Endothelial cell of umbilical vein (primary cell): ENCODE results near the gene SH2D3C. TPM values are rescaled to one million over a fixed set of nuclear protein-coding genes. Genes with fewer than 3 reads are reported as not detected.

Source experiments
- BruUV-seq: library from RNA; stranded (reverse); fragments of 400-500 nt; replicated peaks from 2 replicates; lab custom pipeline; 2021; lab: Mats Ljungman, UMichigan
- CTCF ChIA-PET: fragments of 300-600, 350-600 bp; sonication (Branson Sonifier 250); formaldehyde crosslinking; loops from one replicate; lab custom pipeline; 2021; ENCODE audit warnings: antibody characterized with exemption, inconsistent platforms; lab: Charles Lee
- POLR2A ChIA-PET: fragments of 300-600, 350-600 bp; sonication (Branson Sonifier 250); formaldehyde crosslinking; loops from one replicate; lab custom pipeline; 2021; ENCODE audit warnings: antibody characterized with exemption, inconsistent platforms; lab: Charles Lee
- DNase-seq: peaks from one replicate; pipeline ENCODE4 v3.0.0-alpha.2; 2011; ENCODE audit warnings: low read depth, low spot score
- FAIRE-seq: peaks from 2 replicates; lab custom pipeline; 2011; peaks lifted over from hg19 to GRCh38; lab: Jason Lieb, UNC
- H2AFZ ChIP-seq: 2 replicates; pipeline ENCODE4 v1.6.0; 2012; ENCODE audit warnings: low read depth, low read length, control low read depth, inconsistent platforms
- H3K27ac ChIP-seq: 2 replicates; pipeline ENCODE4 v1.5.1; 2011; ENCODE audit warnings: low read depth, mild to moderate bottlenecking, control low read depth, low read length, moderate library complexity; ENCODE audit not compliant: insufficient read depth
- H3K27me3 ChIP-seq, 2 experiments: 2 replicates each; pipeline versions ENCODE4 v1.6.0 to v1.6.1; 2011; ENCODE audit warnings: low read length in 2 of 2, mixed read lengths in 1 of 2; ENCODE audit not compliant: control insufficient read depth in 2 of 2, insufficient read depth in 2 of 2
- H3K36me3 ChIP-seq, 2 experiments: 2 replicates in 1 of 2; 3 replicates in 1 of 2; pipeline ENCODE4 v1.5.1; 2011; ENCODE audit warnings: low read length in 2 of 2, mild to moderate bottlenecking in 1 of 2, moderate library complexity in 1 of 2; ENCODE audit not compliant: control insufficient read depth in 2 of 2, insufficient read depth in 2 of 2; ENCODE audit errors: extremely low read depth in 1 of 2
- H3K4me1 ChIP-seq: 3 replicates; pipeline ENCODE4 v1.5.1; 2011; ENCODE audit warnings: mild to moderate bottlenecking, low read length; ENCODE audit not compliant: control insufficient read depth, insufficient read depth; ENCODE audit errors: extremely low read depth
- H3K4me2 ChIP-seq: 2 replicates; pipeline ENCODE4 v1.6.1; 2011; ENCODE audit warnings: low read length, control low read depth, mixed read lengths; ENCODE audit not compliant: insufficient read depth
- H3K4me3 ChIP-seq, 3 experiments: fragments of 200-600 bp in 1 of 3; sonication (generic), shearing (Covaris generic) in 1 of 3; replicated peaks in 1 of 3; 2 replicates each; pipeline ENCODE4 v1.5.1; 2011 to 2016; ENCODE audit warnings: control low read depth in 3 of 3, low read length in 3 of 3, mild to moderate bottlenecking in 2 of 3, inconsistent platforms in 1 of 3, low read depth in 1 of 3, moderate library complexity in 1 of 3; ENCODE audit not compliant: insufficient read depth in 1 of 3
- H3K79me2 ChIP-seq: 2 replicates; pipeline ENCODE4 v1.6.0; 2012; ENCODE audit warnings: low read length, inconsistent platforms; ENCODE audit not compliant: control insufficient read depth, insufficient read depth
- H3K9ac ChIP-seq: replicated peaks from 2 replicates; pipeline ENCODE3; 2011; ENCODE audit warnings: low read length, control low read depth; ENCODE audit not compliant: insufficient read depth; ENCODE audit errors: extremely low read depth
- H3K9me1 ChIP-seq: replicated peaks from 3 replicates; pipeline ENCODE4 v1.6.0; 2011; ENCODE audit warnings: mild to moderate bottlenecking, low read length; ENCODE audit not compliant: control insufficient read depth, insufficient read depth; ENCODE audit errors: extremely low read depth
- H3K9me3 ChIP-seq: replicated peaks from 2 replicates; pipeline ENCODE4 v1.5.1; 2012; ENCODE audit warnings: low read length, inconsistent platforms; ENCODE audit not compliant: control insufficient read depth, insufficient read depth
- H4K20me1 ChIP-seq: replicated peaks from 2 replicates; pipeline ENCODE3; 2011; ENCODE audit warnings: mild to moderate bottlenecking, low read length; ENCODE audit not compliant: control insufficient read depth, insufficient read depth; ENCODE audit errors: extremely low read depth
- CTCF ChIP-seq, 2 donors: IDR thresholded peaks; 1 replicate in 1 of 2; 2 replicates in 1 of 2; pipeline ENCODE4 v1.5.1; 2011; ENCODE audit warnings: low read length in 2 of 2, mild to moderate bottlenecking in 2 of 2, moderate library complexity in 2 of 2, control low read depth in 1 of 2, inconsistent platforms in 1 of 2, low read depth in 1 of 2; ENCODE audit not compliant: insufficient read depth in 1 of 2; ENCODE audit errors: extremely low read depth in 1 of 2
- EZH2 ChIP-seq: IDR thresholded peaks from 2 replicates; pipeline ENCODE4 v1.6.1; 2012; ENCODE audit warnings: borderline replicate concordance, low read depth, mild to moderate bottlenecking, moderate library complexity, low read length, inconsistent platforms; ENCODE audit not compliant: severe bottlenecking
- POLR2A ChIP-seq: IDR thresholded peaks from 2 replicates; pipeline ENCODE4 v1.6.1; 2012; ENCODE audit warnings: low read depth, mild to moderate bottlenecking, control low read depth, low read length
- POLR2AphosphoS5 ChIP-seq: IDR thresholded peaks from 2 replicates; pipeline ENCODE4 v1.6.1; 2012; ENCODE audit warnings: low read depth, mild to moderate bottlenecking, control low read depth, low read length, moderate library complexity; ENCODE audit not compliant: insufficient read depth
- dilution Hi-C: fragments of 300-500 bp; cut with MboI; formaldehyde crosslinking; loops from one replicate; pipeline ENCODE4 v1.15.0; 2019; ENCODE audit warnings: low sequenced_read_pairs; ENCODE audit not compliant: extremely low pct_ligation_motif_present
- intact Hi-C: fragments of 100-400 bp; cut with micrococcal nuclease; formaldehyde crosslinking; loops from one replicate; pipeline ENCODE4 v1.10.0; 2022
- polyA plus RNA-seq, 4 experiments: library from polyadenylated mRNA; depleted of rRNA in 3 of 4; stranded (reverse) in 3 of 4; unstranded in 1 of 4; fragments of >200 nt; gene quantifications; 2 replicates each; pipeline versions ENCODE4 v1.2.1 to v1.2.3, GENCODE V29; 2011 to 2012; ENCODE audit warnings: missing spikeins in 1 of 4
- total RNA-seq: library from RNA; stranded (reverse); gene quantifications from 2 replicates; pipeline ENCODE4 v1.2.3, GENCODE V29; 2021

Gene SH2D3C
- total and polyA plus RNA-seq, 2 donors (not counting 3 experiments of a cell fraction or from before 2014, with no cell fraction given), result 95.0 to 173 TPM

DNA sequence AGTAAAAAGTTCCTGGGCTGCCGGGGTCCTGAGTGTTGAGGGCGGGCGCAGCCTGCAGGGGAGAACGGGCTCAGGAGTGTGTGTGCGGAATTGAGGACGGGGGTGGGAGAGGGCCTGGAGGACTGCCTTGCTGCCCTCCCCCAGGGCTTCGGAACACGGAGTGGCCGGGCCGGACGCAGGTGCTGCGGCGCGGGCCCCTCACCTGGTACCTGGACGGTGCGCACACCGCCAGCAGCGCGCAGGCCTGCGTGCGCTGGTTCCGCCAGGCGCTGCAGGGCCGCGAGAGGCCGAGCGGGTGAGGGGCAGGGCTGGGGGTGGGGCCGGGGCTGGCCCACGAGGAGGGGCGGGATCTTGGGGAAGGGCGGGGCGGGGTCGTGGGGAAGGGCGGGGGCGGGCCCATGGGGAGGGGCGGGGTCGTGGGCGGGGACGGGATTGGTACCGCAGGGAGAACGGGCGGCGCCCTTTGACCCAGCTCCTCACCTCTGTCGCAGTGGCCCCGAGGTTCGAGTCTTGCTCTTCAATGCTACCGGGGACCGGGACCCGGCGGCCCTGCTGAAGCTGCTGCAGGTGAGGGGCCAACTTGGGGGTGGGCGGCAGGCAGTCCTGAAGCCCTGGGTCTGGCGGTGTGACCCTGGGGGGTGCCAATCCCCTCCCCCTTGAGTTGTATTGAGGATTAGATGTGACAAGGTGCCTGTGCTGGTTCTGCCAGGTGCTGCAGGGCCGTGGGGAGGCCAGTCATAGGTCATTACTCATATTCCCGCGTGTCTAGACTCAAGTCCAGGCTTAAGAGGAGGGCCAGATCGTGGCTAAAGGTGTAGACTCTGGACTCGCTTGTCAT is 31.3 kb upstream of the SH2D3C start:
- Histone ChIP-seq H3K9me3 (no peaks in the 10 kb centered on the region), H3K79me2 (peaks cover 7% of the 10 kb centered on the region), H3K4me3 (no peak overlapping the region), H3K27me3 (no peaks in the 10 kb centered on the region), H3K9ac (no peak overlapping the region), H3K4me1 (no peaks in the 10 kb centered on the region), H3K4me2 (no peak overlapping the region), H3K27ac (no peak overlapping the region), H3K36me3 (peaks cover 9 to 35% of the 10 kb centered on the region in 2 experiments), H2AFZ (no peak overlapping the region), H4K20me1 (no peaks in the 10 kb centered on the region), H3K9me1 (no peaks in the 10 kb centered on the region)
- intact Hi-C loops, result no loop called here
- FAIRE-seq (no peak), DNase-seq (no peak)
- BruUV-seq, result no TSS peak
- ChIA-PET POLR2A (no interaction called here), CTCF (interaction anchor here (0.6 to 1.5 kb wide), 3 partner anchors 44 to 140 kb away, joined by 3 to 12 read pairs (median 3); no protein-coding TSS in a partner anchor)
- dilution Hi-C loops, result no loop called here
- TF ChIP-seq POLR2AphosphoS5 (peak; percentile 42), POLR2A (peak; percentile 4), EZH2 (no peak), CTCF (IDR thresholded peaks at IDR 0.05; ENCODE audit: extremely low read depth in 1 of 2, insufficient read depth in 1 of 2, low read depth in 1 of 2, low read length in 2 of 2) (no peak)
